ENCODE measurements around the gene STK32C.
"Not testable (repeated sequence)": the region's sequence is repeated elsewhere in the genome, so short reads cannot be mapped to it uniquely, and the experiment has no call there.

Gene STK32C

GRCh38 chr10:132279873-132280645 lies 27.7 kb downstream of the STK32C start:
- DNase-seq = no peak

DNA sequence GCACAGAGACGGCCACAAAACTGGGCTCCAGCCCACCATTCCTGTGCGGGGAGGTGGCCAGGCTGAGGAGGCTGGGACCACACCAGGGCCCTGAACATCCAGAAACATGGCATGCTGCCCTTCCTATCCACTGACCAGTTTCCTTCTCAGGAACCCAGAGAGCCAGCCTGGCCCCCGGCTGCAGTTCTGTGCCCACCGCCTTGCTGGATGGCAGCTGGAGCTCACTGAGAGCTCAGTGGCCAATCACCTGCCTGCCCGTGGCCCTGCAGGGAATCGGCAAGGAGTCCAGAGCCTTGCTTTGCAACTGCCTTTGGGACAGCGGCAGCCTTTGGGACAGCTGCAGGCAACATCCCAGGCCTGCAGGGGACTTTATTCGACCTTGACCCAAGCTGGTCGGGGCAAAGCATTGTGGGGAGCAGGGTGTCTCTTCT lies 30.4 kb downstream of the STK32C start:
- DNase-seq = no peak

- DNase-seq = no peak
Observed at GRCh38 chr10:132276706-132277105, 31.0 kb downstream of the STK32C start.

DNA sequence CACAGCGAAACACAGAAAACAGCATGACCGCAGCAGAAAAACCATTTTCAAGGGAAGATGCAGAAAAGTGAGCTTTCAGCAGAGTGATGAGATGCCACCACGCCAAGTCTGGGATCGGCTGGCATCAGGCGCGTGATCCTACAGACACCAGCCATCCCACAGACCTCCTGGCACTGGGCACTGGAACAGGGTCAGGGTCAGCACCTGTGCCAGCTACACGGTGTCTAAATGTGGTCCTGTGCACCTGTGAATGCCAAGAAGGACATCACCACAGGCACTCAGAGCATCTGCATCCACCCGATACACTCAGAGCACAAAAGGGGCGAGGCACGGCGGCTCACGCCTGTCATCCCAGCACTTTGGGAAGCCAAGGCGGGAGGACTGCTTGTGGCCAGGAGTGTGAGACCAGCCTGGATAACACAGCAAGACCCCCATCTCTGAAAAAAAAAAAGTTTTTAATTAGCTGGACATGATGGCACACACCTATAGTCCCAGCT lies 31.5 kb downstream of the STK32C start:
- DNase-seq = no peak

DNA sequence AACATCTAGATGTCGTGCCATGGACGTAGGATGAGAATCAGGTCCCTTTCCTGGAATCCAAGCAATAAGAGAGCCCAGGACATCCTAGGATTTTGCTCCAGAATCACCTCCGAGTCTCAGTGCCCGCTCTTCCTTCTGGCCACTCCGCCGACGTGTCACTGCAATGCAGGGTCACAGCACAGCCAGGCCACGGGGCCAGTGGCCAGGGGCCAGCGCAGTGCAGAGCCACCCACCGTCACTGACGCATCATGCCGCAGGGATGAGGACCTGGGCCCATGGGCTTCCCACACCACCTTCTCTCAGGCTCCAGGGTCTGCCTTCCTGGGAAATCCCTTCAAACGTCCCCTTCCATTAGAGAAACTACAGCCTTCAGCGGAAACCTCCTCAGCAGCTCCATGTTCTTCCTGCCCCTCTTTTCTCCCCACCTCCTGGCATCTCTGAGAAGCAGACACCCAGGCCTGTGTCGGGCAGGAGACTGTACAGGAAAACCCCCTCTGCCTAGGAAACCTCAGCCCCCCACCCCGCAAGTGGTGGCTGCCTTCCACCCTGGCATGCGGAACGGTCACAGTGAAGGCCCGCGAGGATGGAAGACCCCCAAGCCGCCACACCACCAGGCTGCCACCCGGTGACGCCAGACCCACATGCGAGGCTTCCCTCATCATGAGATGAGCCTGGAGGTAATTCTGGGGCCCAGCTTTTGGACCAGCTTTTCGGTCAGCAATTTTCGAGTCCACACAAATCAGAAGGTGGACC lies 32.1 kb downstream of the STK32C start:
- no peak for DNase-seq

- no peak for DNase-seq
Observed at GRCh38 chr10:132274986-132275385, 32.8 kb downstream of the STK32C start.

- no peak for DNase-seq
Observed at GRCh38 chr10:132274581-132274980, 33.2 kb downstream of the STK32C start.

DNA sequence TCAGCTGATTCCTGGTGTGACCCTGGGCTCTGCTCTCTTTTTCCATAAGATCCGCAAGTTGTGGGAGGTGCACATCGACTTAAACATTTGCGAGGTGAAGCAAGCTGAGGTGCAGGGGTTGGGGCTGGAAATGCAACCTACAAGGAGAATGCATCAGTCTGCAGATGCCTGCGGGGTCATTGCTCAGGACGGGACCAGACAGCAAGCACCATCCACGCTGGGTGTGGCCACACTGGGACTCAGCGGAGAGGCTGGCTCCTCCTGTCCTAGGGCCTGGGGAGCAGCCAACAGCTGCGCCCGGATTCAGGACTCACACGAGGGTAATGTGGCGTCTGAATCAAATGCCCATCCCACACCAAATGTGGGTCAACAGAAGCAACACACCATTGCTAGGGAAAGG lies 33.8 kb downstream of the STK32C start:
- no peak for DNase-seq

- DNase-seq = no peak
Observed at GRCh38 chr10:132273304-132273944, 34.3 kb downstream of the STK32C start.

- no peak for DNase-seq
Observed at GRCh38 chr10:132272231-132272971, 35.3 kb downstream of the STK32C start.

DNA sequence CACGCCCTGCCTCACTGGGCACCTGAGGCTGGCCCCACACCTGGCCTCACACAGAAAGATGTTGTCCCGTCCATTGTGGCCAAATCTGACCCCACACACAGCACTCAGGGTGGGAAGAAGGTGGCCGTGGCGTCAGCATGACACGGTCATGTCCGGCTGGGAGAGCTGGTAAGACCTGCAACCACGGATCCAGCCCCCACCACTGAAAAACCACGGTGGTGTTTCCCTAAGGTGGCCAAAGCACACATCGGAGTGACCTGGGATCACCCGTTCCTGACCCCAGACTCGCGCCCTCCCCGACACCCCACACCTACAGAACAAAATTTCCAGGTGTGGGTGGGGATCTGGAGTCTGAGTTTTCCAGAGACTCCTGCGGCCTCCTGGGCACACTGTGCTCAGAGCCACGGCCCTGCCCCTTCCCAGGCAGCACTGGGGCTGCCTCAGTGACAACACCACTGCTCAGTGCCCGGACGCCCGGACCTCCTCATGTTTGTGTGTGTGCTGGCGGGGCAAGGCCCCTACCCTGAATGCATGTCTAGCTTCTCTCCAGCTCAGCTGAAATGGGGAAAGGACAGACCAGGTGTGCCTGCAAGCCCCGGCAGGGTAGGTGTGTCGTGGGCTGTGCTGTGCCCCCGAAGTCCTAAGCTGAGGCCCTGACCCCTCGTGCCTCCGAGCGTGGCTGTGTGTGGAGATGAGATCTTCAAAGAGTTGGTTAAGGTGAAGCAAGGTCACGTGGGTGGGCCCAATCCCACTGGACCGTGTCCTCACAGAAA lies 36.1 kb downstream of the STK32C start:
- DNase-seq = no peak

GRCh38 chr10:132270721-132271457 lies 36.9 kb downstream of the STK32C start:
- no peak for DNase-seq

DNA sequence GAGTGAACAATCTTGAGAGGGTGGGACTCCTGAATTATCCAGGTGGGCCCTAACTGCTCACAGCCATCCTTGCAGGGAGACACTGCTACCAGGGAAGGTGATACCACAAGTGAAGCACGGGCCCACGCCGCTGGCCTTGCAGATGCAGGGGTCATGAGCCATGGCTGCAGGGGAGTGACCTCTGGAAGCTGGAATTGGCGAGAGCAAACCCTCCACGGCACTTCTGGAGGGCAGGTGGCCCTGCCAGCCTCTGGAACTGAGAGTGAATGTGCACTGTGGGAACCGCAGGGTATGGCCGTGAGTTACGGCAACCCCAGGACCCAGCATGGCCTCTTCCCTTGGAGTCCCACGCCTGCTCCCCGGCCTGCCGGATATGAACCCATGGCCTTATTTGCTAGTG lies 37.5 kb downstream of the STK32C start:
- no peak for DNase-seq

- DNase-seq = no peak
Observed at GRCh38 chr10:132269266-132270230, 38.2 kb downstream of the STK32C start.

- not testable (repeated sequence) for DNase-seq
Observed at GRCh38 chr10:132267916-132268315, 39.8 kb downstream of the STK32C start.

GRCh38 chr10:132266594-132267161 lies 41.1 kb downstream of the STK32C start:
- DNase-seq = no peak

DNA sequence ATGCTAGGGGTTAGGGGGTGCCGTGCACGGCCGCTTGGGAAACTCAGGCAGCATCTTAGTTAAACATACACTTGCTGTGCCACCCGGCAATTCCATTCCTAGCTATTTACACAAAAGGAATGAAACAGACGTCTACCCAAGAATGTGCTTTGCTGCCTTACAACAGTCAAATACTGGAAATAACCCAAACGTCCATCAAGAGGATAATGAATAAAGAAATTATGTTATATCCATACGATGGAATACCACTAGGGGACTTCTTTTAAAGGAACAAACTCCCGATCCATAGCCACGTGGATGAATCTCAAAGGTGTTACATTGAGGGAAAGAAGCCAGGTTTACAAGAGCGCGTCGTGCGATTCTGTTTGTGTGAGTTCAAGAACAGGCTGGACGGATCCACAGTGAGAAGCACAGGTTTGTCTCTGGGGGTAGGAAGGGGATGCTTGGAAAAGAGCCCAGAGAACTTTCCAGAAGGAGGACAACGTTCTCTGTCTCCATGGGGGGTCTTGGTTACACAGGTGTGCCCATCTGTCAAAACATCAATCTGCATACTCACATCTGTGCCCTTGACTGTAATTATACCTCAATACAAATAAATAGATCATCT lies 41.8 kb downstream of the STK32C start:
- DNase-seq = no peak

- DNase-seq = no peak
Observed at GRCh38 chr10:132264966-132265889, 42.5 kb downstream of the STK32C start.
